SK-N-SH (cell line): ENCODE results near the gene NMT2. TPM values are rescaled to one million over a fixed set of nuclear protein-coding genes. Genes with fewer than 3 reads are reported as not detected.

Source experiments
- CTCF ChIA-PET: fragments of 300-600, 350-600 bp; formaldehyde crosslinking; extraction: SDS; loops from one replicate; lab custom pipeline; 2021; lab: Yijun Ruan, JAX
- POLR2A ChIA-PET: fragments of 350-600 bp; sonication (Branson Sonifier 250); formaldehyde crosslinking; extraction: SDS; loops from one replicate; lab custom pipeline; 2020; ENCODE audit warnings: antibody characterized with exemption, inconsistent platforms; lab: Yijun Ruan, JAX
- DNase-seq: peaks from one replicate; pipeline ENCODE4 v3.0.0; 2012
- H2AFZ ChIP-seq: fragments of 200-600 bp; sonication (generic); 2 replicates; pipeline ENCODE4 v1.8.1; 2016; ENCODE audit warnings: antibody characterized with exemption, mild to moderate bottlenecking, low read depth
- H3F3A ChIP-seq: fragments of 200-600 bp; sonication (generic); replicated peaks from 2 replicates; pipeline ENCODE3; 2016; ENCODE audit warnings: antibody characterized with exemption, mild to moderate bottlenecking; ENCODE audit not compliant: insufficient read depth
- H3K27ac ChIP-seq, 2 experiments: fragments of 200-500 bp in 1 of 2; fragments of 200-600 bp in 1 of 2; sonication (Bioruptor generic) in 1 of 2; sonication (generic), shearing (Covaris generic) in 1 of 2; 2 replicates each; pipeline versions ENCODE4 v1.5.1 to v1.6.1; 2014 to 2016; ENCODE audit warnings: low read depth in 2 of 2, inconsistent platforms in 1 of 2, low read length in 1 of 2, mild to moderate bottlenecking in 1 of 2, mixed read lengths in 1 of 2
- H3K27me3 ChIP-seq: fragments of 200-600 bp; sonication (generic), shearing (Covaris generic); 2 replicates; pipeline ENCODE4 v1.6.1; 2016; ENCODE audit warnings: mixed run types; ENCODE audit not compliant: insufficient read depth
- H3K36me3 ChIP-seq, 2 experiments: fragments of 200-500 bp in 1 of 2; fragments of 200-600 bp in 1 of 2; sonication (Bioruptor generic) in 1 of 2; sonication (generic) in 1 of 2; replicated peaks in 1 of 2; 2 replicates each; pipeline versions ENCODE3 to v1.5.1; 2014 to 2016; ENCODE audit warnings: low read length in 1 of 2, mild to moderate bottlenecking in 1 of 2; ENCODE audit not compliant: insufficient read depth in 2 of 2, control insufficient read depth in 1 of 2
- H3K4me1 ChIP-seq, 2 experiments: fragments of 200-500 bp in 1 of 2; fragments of 200-600 bp in 1 of 2; sonication (Bioruptor generic) in 1 of 2; sonication (generic), shearing (Covaris generic) in 1 of 2; 2 replicates each; pipeline versions ENCODE4 v1.5.1 to v1.6.1; 2014 to 2016; ENCODE audit warnings: low read depth in 1 of 2, low read length in 1 of 2, mixed run types in 1 of 2; ENCODE audit not compliant: insufficient read depth in 2 of 2, control insufficient read depth in 1 of 2
- H3K4me2 ChIP-seq: fragments of 200-600 bp; sonication (generic), shearing (Covaris generic); 2 replicates; pipeline ENCODE4 v1.6.1; 2017; ENCODE audit warnings: mixed run types
- H3K4me3 ChIP-seq, 2 experiments: fragments of 200-500 bp in 1 of 2; fragments of 200-600 bp in 1 of 2; sonication (Bioruptor generic) in 1 of 2; sonication (generic), shearing (Covaris generic) in 1 of 2; 2 replicates each; pipeline versions ENCODE4 v1.5.1 to v1.8.1; 2014 to 2016; ENCODE audit warnings: low read depth in 2 of 2, inconsistent platforms in 1 of 2, low read length in 1 of 2, mild to moderate bottlenecking in 1 of 2, mixed read lengths in 1 of 2, moderate library complexity in 1 of 2
- H3K79me2 ChIP-seq: fragments of 200-600 bp; sonication (generic); 2 replicates; pipeline ENCODE4 v1.8.1; 2017; ENCODE audit warnings: mild to moderate bottlenecking; ENCODE audit not compliant: insufficient read depth
- H3K9ac ChIP-seq: fragments of 200-600 bp; sonication (generic); 2 replicates; pipeline ENCODE4 v1.6.1; 2017; ENCODE audit warnings: mixed run types
- H3K9me2 ChIP-seq: fragments of 200-600 bp; sonication (generic); 2 replicates; pipeline ENCODE4 v1.6.1; 2017; ENCODE audit warnings: mixed run types
- H3K9me3 ChIP-seq: fragments of 200-600 bp; sonication (generic); 2 replicates; pipeline ENCODE4 v1.6.1; 2017; ENCODE audit warnings: mixed run types, mild to moderate bottlenecking, moderate library complexity
- H4K20me1 ChIP-seq: fragments of 200-600 bp; sonication (generic); 2 replicates; pipeline ENCODE4 v1.6.1; 2017; ENCODE audit warnings: mild to moderate bottlenecking, mixed run types; ENCODE audit not compliant: insufficient read depth
- CHD2 ChIP-seq: fragments of 150-350 bp; IDR thresholded peaks from 2 replicates; pipeline ENCODE4 v1.6.1; 2018; ENCODE audit warnings: low read length; ENCODE audit not compliant: partially characterized antibody
- CTCF ChIP-seq: fragments of 200-600 bp; sonication (generic); IDR thresholded peaks from 2 replicates; pipeline ENCODE4 v1.6.1; 2017; ENCODE audit warnings: antibody characterized with exemption, mild to moderate bottlenecking, moderate library complexity
- ELF1 ChIP-seq: IDR thresholded peaks from 2 replicates; pipeline ENCODE4 v1.4.0; 2012
- EZH2phosphoT487 ChIP-seq: fragments of 200-600 bp; sonication (generic); IDR thresholded peaks from 2 replicates; pipeline ENCODE4 v1.6.1; 2017; ENCODE audit warnings: low read depth, mixed run types, mild to moderate bottlenecking, antibody characterized with exemption, moderate library complexity, borderline replicate concordance
- FOSL2 ChIP-seq: IDR thresholded peaks from 2 replicates; pipeline ENCODE4 v1.4.0; 2012; ENCODE audit warnings: low read depth, mild to moderate bottlenecking, moderate library complexity, borderline replicate concordance
- FOXJ3 ChIP-seq: sonication (generic); formaldehyde crosslinking; IDR thresholded peaks from 2 replicates; pipeline ENCODE4 v1.5.1; 2020; ENCODE audit warnings: mild to moderate bottlenecking, missing genetic modification reagents
- FOXM1 ChIP-seq: IDR thresholded peaks from 2 replicates; pipeline ENCODE4 v1.4.0; 2012; ENCODE audit warnings: low read depth, mild to moderate bottlenecking
- GABPA ChIP-seq: IDR thresholded peaks from 2 replicates; pipeline ENCODE4 v1.4.0; 2012; ENCODE audit warnings: low read depth, mild to moderate bottlenecking
- JUND ChIP-seq: IDR thresholded peaks from 2 replicates; pipeline ENCODE4 v1.4.0; 2012
- MAX ChIP-seq: IDR thresholded peaks from 2 replicates; pipeline ENCODE4 v1.4.0; 2012; ENCODE audit warnings: low read depth
- MXI1 ChIP-seq: IDR thresholded peaks from 2 replicates; pipeline ENCODE4 v1.6.1; 2012; ENCODE audit warnings: mild to moderate bottlenecking, low read depth, low read length, improper control_type of control experiment
- NFIC ChIP-seq: IDR thresholded peaks from 2 replicates; pipeline ENCODE4 v1.4.0; 2012; ENCODE audit warnings: borderline replicate concordance
- NRF1 ChIP-seq: IDR thresholded peaks from 2 replicates; pipeline ENCODE4 v1.6.1; 2012; ENCODE audit warnings: low read depth, mild to moderate bottlenecking, low read length
- PBX3 ChIP-seq: IDR thresholded peaks from 2 replicates; pipeline ENCODE4; 2012
- POLR2AphosphoS5 ChIP-seq: IDR thresholded peaks from 2 replicates; pipeline ENCODE4 v1.6.1; 2012; ENCODE audit warnings: low read depth, low read length
- RAD21 ChIP-seq: IDR thresholded peaks from 2 replicates; pipeline ENCODE4 v1.6.1; 2012; ENCODE audit warnings: mild to moderate bottlenecking, low read length
- RCOR1 ChIP-seq: fragments of 150-350 bp; IDR thresholded peaks from 2 replicates; pipeline ENCODE4 v1.6.1; 2017; ENCODE audit warnings: antibody characterized with exemption, low read length
- REST ChIP-seq: IDR thresholded peaks from 2 replicates; pipeline ENCODE4 v1.6.1; 2012; ENCODE audit warnings: mild to moderate bottlenecking, low read depth, low read length, moderate library complexity
- RFX5 ChIP-seq: IDR thresholded peaks from 2 replicates; pipeline ENCODE4 v1.6.1; 2012; ENCODE audit warnings: mild to moderate bottlenecking, improper control_type of control experiment, low read length
- RXRA ChIP-seq: IDR thresholded peaks from 2 replicates; pipeline ENCODE4 v1.4.0; 2012; ENCODE audit warnings: low read depth, mild to moderate bottlenecking, borderline replicate concordance
- SIN3A ChIP-seq: IDR thresholded peaks from 2 replicates; pipeline ENCODE4 v1.6.1; 2012; ENCODE audit warnings: low read depth, mild to moderate bottlenecking, low read length, moderate library complexity, borderline replicate concordance
- SMC3 ChIP-seq: IDR thresholded peaks from 2 replicates; pipeline ENCODE4 v1.6.1; 2012; ENCODE audit warnings: low read depth, low read length, improper control_type of control experiment
- TAF1 ChIP-seq: IDR thresholded peaks from 2 replicates; pipeline ENCODE4 v1.6.1; 2012; ENCODE audit warnings: low read depth, mild to moderate bottlenecking, low read length, moderate library complexity, borderline replicate concordance
- YY1 ChIP-seq: IDR thresholded peaks from 2 replicates; pipeline ENCODE4 v1.4.0; 2012; ENCODE audit warnings: low read depth, mild to moderate bottlenecking
- ZBTB33 ChIP-seq: IDR thresholded peaks from 2 replicates; pipeline ENCODE4 v1.4.0; 2012; ENCODE audit warnings: low read depth, borderline replicate concordance
- WGBS: methylation state at CpG from one replicate; pipeline ENCODE4 v1.1.6; 2017; ENCODE audit warnings: low lambda C conversion rate; 5-methylcytosine and 5-hydroxymethylcytosine counted together
- polyA plus RNA-seq, 3 experiments: library from polyadenylated mRNA; depleted of rRNA; stranded (reverse); fragments of >200 nt; gene quantifications; 2 replicates each; pipeline ENCODE4 v1.2.3, GENCODE V29; 2012

The NMT2 gene
- polyA plus RNA-seq, 1 of the 3 experiments (the other 2 are of a cell fraction): 25.9 TPM

GRCh38 chr10:15209827-15210509 is 41.5 kb upstream of the NMT2 start:
- no peak overlapping the region for H3K4me2 ChIP-seq
- DNase-seq: peak; percentile 86
- CTCF ChIA-PET: interaction anchor here (0.6 to 2.0 kb wide), 11 partner anchors 10 to 216 kb away, joined by 3 to 7 read pairs (median 3); partner anchors contain the start of gene FAM171A1
- TF ChIP-seq CTCF (peak; percentile 89), PBX3 (peak; percentile 45; the same call in 1 of the 2 replicates), YY1 (no peak), SIN3A (no peak), TAF1 (no peak), JUND (no peak), ZBTB33 (no peak), MXI1 (no peak), ELF1 (no peak), RCOR1 (no peak), RAD21 (peak; percentile 86), NFIC (no peak), MAX (peak; percentile 22; the same call in 1 of the 2 replicates), NRF1 (no peak), FOXM1 (no peak), FOXJ3 (no peak), GABPA (no peak), EZH2phosphoT487 (no peak), POLR2AphosphoS5 (no peak), CHD2 (peak; percentile 25), SMC3 (peak; percentile 85), RFX5 (no peak), RXRA (no peak), REST (no peak), FOSL2 (no peak)

More at GRCh38 chr10:15209827-15210509, 41.5 kb upstream of the NMT2 start:
- POLR2A ChIA-PET: no interaction called here
- peaks cover 13% of the 10 kb centered on the region for H3F3A ChIP-seq
- no peaks in the 10 kb centered on the region for H3K9me2 ChIP-seq
- H3K9me3 ChIP-seq: no peaks in the 10 kb centered on the region
- no peak overlapping the region for H2AFZ ChIP-seq
- no peaks in the 10 kb centered on the region for H3K27me3 ChIP-seq
- peaks cover 0 to 5% of the 10 kb centered on the region in 2 experiments; a peak in 1 of 4 replicates for H3K4me1 ChIP-seq
- peaks cover 2 to 7% of the 10 kb centered on the region in 2 experiments for H3K36me3 ChIP-seq
- H4K20me1 ChIP-seq: no peaks in the 10 kb centered on the region
- H3K9ac ChIP-seq: no peak overlapping the region
- H3K79me2 ChIP-seq: no peaks in the 10 kb centered on the region; the same call in 1 of the 2 replicates
- H3K4me3 ChIP-seq: no peak overlapping the region
- H3K27ac ChIP-seq: no peak overlapping the region
- 25% methylated on average over 14 of the region's 14 CpGs for WGBS
